ENCODE results near the gene VPS13D. TPM values are rescaled to one million over a fixed set of nuclear protein-coding genes. Genes with fewer than 3 reads are reported as not detected.
"Not testable (repeated sequence)": the region's sequence is repeated elsewhere in the genome, so short reads cannot be mapped to it uniquely, and the experiment has no call there.

The VPS13D gene
- total RNA-seq, 6 experiments from 2014 or later: 25.9 to 36.9 (median 30.8) TPM

GRCh38 chr1:12469990-12470389 is 240.2 kb downstream of the VPS13D start:
- TF ChIP-seq POLR2A (IDR thresholded peaks at IDR 0.05): no peak
- no peak for TF ChIP-seq CTCF (IDR thresholded peaks at IDR 0.05)
- ATAC-seq (peak; percentile 46 to 74 (median 58)), DNase-seq (no peak)
- no peaks in the 10 kb centered on the region for H3K9me3 ChIP-seq
- no peaks in the 10 kb centered on the region for H3K27me3 ChIP-seq
- peaks cover 0 to 46% (median 16%) of the 10 kb centered on the region in 4 donors for H3K4me1 ChIP-seq
- no peaks in the 10 kb centered on the region for H3K36me3 ChIP-seq
- H3K4me3 ChIP-seq: no peak overlapping the region
- peak overlapping the region in 1 of 3 donors; percentile 48 for H3K27ac ChIP-seq
- intact Hi-C loops (cut with DNase I): no loop called here
- WGBS (ENCODE audit: insufficient coverage, low coverage, low lambda C conversion rate, missing lambda C conversion rate): 34% methylated on average over 3 of the region's 4 CpGs

DNA sequence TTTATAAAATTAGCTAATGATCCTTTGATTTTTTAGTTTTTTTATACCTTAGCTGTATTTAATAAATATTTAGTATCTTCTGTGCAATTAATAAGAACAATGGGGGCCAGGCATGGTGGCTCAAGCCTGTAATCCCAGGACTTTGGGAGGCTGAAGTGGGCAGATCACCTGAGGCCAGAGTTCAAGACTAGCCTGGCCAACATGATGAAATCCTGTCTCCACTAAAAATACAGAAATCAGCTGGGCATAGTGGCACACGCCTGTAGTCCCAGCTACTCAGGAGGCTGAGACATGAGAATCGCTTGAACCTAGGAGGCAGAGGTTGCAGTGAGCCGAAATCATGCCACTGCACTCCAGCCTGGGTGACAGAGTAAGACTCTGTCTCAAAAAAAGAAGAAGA is 241.1 kb downstream of the VPS13D start:
- peak in 1 of 4 donors; percentile 10 for ATAC-seq
- H3K9me3 ChIP-seq; H3K27me3 ChIP-seq; DNase-seq; H3K4me3 ChIP-seq; intact Hi-C loops (cut with DNase I); H3K36me3 ChIP-seq: not testable (repeated sequence)
- Histone ChIP-seq H3K27ac (peak overlapping the region in 1 of 3 donors; percentile 48), H3K4me1 (peaks cover 0 to 55% (median 23%) of the 10 kb centered on the region in 4 donors)
- 50% methylated on average over 3 of the region's 3 CpGs for WGBS (ENCODE audit: insufficient coverage, low coverage, low lambda C conversion rate, missing lambda C conversion rate)

GRCh38 chr1:12472156-12472797 is 242.4 kb downstream of the VPS13D start:
- ATAC-seq: no peak
- no peak overlapping the region for H3K4me3 ChIP-seq
- H3K27ac ChIP-seq: peak overlapping the region in 1 of 3 donors; percentile 85
- no peak for TF ChIP-seq CTCF (IDR thresholded peaks at IDR 0.05)
- TF ChIP-seq POLR2A (IDR thresholded peaks at IDR 0.05): no peak
- DNase-seq: no peak
- intact Hi-C loops (cut with DNase I): no loop called here
- no peaks in the 10 kb centered on the region for H3K27me3 ChIP-seq
- H3K9me3 ChIP-seq: no peaks in the 10 kb centered on the region
- H3K4me1 ChIP-seq: peaks cover 0 to 69% (median 30%) of the 10 kb centered on the region in 4 donors
- H3K36me3 ChIP-seq: no peaks in the 10 kb centered on the region
- 95% methylated on average over 2 of the region's 2 CpGs for WGBS (ENCODE audit: insufficient coverage, low coverage, low lambda C conversion rate, missing lambda C conversion rate)

GRCh38 chr1:12472798-12473551 is 243.1 kb downstream of the VPS13D start:
- intact Hi-C loops (cut with DNase I): no loop called here
- peak overlapping the region; percentile 9 to 85 (median 29) for H3K27ac ChIP-seq
- no peak for ATAC-seq

More at GRCh38 chr1:12472798-12473551, 243.1 kb downstream of the VPS13D start:
- DNase-seq: no peak
- no peak overlapping the region for H3K4me3 ChIP-seq
- H3K9me3 ChIP-seq: no peaks in the 10 kb centered on the region
- no peak for TF ChIP-seq POLR2A (IDR thresholded peaks at IDR 0.05)
- TF ChIP-seq CTCF (IDR thresholded peaks at IDR 0.05): no peak
- peaks cover 0 to 75% (median 33%) of the 10 kb centered on the region in 4 donors for H3K4me1 ChIP-seq
- H3K27me3 ChIP-seq: no peaks in the 10 kb centered on the region
- 61% methylated on average over 12 of the region's 12 CpGs for WGBS (ENCODE audit: insufficient coverage, low coverage, low lambda C conversion rate, missing lambda C conversion rate)
- H3K36me3 ChIP-seq: no peaks in the 10 kb centered on the region

Measured in right lobe of liver (tissue), 6 donors.